HG03521 (cell line): ENCODE results near the gene CXCR2.

ENCODE experiments used
- ATAC-seq: cut with Tn5 transposase; IDR thresholded peaks from one replicate; pipeline ENCODE4 v1.9.1; 2021; ENCODE audit warnings: mild to moderate bottlenecking, moderate library complexity; ENCODE audit not compliant: unreplicated experiment

The CXCR2 gene

GRCh38 chr2:218180467-218181114, 54.8 kb downstream of the CXCR2 start:
- no peak for ATAC-seq

- no peak for ATAC-seq
Observed at GRCh38 chr2:218184331-218184730, 58.5 kb downstream of the CXCR2 start.

- ATAC-seq = peak; percentile 78
Observed at GRCh38 chr2:218186355-218186766, 60.5 kb downstream of the CXCR2 start.
